ENCODE results near the gene NDUFS5.

- no peak for TF ChIP-seq EP300 (IDR thresholded peaks at IDR 0.05; ENCODE audit: borderline replicate concordance in 1 of 2, low read depth in 1 of 2, low read length in 1 of 2)
- no peak for TF ChIP-seq CTCF (IDR thresholded peaks at IDR 0.05)
- no peak for TF ChIP-seq POLR2AphosphoS5 (IDR thresholded peaks at IDR 0.05; ENCODE audit: low read depth, low read length)
- no peak for TF ChIP-seq TEAD4 (IDR thresholded peaks at IDR 0.05; ENCODE audit: borderline replicate concordance, insufficient read depth)
- TF ChIP-seq NRF1 (IDR thresholded peaks at IDR 0.05; ENCODE audit: low read depth, low read length): no peak
- TF ChIP-seq YY1 (IDR thresholded peaks at IDR 0.05; ENCODE audit: low read depth): no peak
- TF ChIP-seq PBX3 (IDR thresholded peaks at IDR 0.05): no peak
- no peak for TF ChIP-seq RAD21 (IDR thresholded peaks at IDR 0.05; ENCODE audit: low read length)
- TF ChIP-seq CHD2 (IDR thresholded peaks at IDR 0.05; ENCODE audit: low read length, partially characterized antibody): no peak
- no peak for TF ChIP-seq IRF3 (IDR thresholded peaks at IDR 0.05; ENCODE audit: low read depth, low read length)
- no peak for TF ChIP-seq NFIC (IDR thresholded peaks at IDR 0.05; ENCODE audit: borderline replicate concordance)
- TF ChIP-seq MAX (IDR thresholded peaks at IDR 0.05; ENCODE audit: low read depth): no peak
- TF ChIP-seq TAF1 (IDR thresholded peaks at IDR 0.05; ENCODE audit: borderline replicate concordance, low read depth, low read length): no peak
Measured at GRCh38 chr1:39050001-39050400, 23.9 kb downstream of the NDUFS5 start.

Measured in SK-N-SH (cell line).